Ishikawa (cell line): ENCODE data around the gene MALRD1.

ENCODE experiments used
- CEBPB ChIP-seq: IDR thresholded peaks from 2 replicates; pipeline ENCODE4 v1.6.1; 2012
- CREB1 ChIP-seq: IDR thresholded peaks from 2 replicates; pipeline ENCODE4 v1.6.1; 2012; ENCODE audit warnings: low read depth
- EGR1 ChIP-seq: IDR thresholded peaks from 2 replicates; pipeline ENCODE4 v1.6.1; 2012
- EP300 ChIP-seq: IDR thresholded peaks from 2 replicates; pipeline ENCODE4 v1.6.1; 2012; ENCODE audit warnings: borderline replicate concordance
- FOXM1 ChIP-seq: IDR thresholded peaks from 2 replicates; pipeline ENCODE4 v1.6.1; 2012; ENCODE audit warnings: low read depth, borderline replicate concordance
- MAX ChIP-seq: IDR thresholded peaks from 2 replicates; pipeline ENCODE4 v1.6.1; 2012
- NFIC ChIP-seq: IDR thresholded peaks from 2 replicates; pipeline ENCODE4 v1.6.1; 2012
- RAD21 ChIP-seq: IDR thresholded peaks from 2 replicates; pipeline ENCODE4 v1.6.1; 2012; ENCODE audit warnings: low read depth
- REST ChIP-seq: IDR thresholded peaks from 2 replicates; pipeline ENCODE4 v1.6.1; 2012; ENCODE audit warnings: low read depth, mild to moderate bottlenecking
- TAF1 ChIP-seq: IDR thresholded peaks from 2 replicates; pipeline ENCODE4 v1.6.1; 2012; ENCODE audit warnings: low read depth, mild to moderate bottlenecking
- TCF12 ChIP-seq: IDR thresholded peaks from 2 replicates; pipeline ENCODE4 v1.6.1; 2012; ENCODE audit warnings: low read depth
- TEAD4 ChIP-seq: IDR thresholded peaks from 2 replicates; pipeline ENCODE4 v1.6.1; 2012
- USF1 ChIP-seq: IDR thresholded peaks from 2 replicates; pipeline ENCODE4 v1.6.1; 2012
- YY1 ChIP-seq: IDR thresholded peaks from 2 replicates; pipeline ENCODE4 v1.6.1; 2012; ENCODE audit warnings: low read depth
- ZBTB7A ChIP-seq: IDR thresholded peaks from 2 replicates; pipeline ENCODE4 v1.6.1; 2012; ENCODE audit warnings: low read depth

Gene MALRD1

GRCh38 chr10:19638896-19639233, 590.3 kb downstream of the MALRD1 start:
- TF ChIP-seq RAD21 (no peak), USF1 (no peak), TAF1 (no peak), MAX (no peak), EGR1 (no peak), FOXM1 (no peak), CEBPB (no peak), CREB1 (no peak), EP300 (no peak)

GRCh38 chr10:19640566-19641263, 592.1 kb downstream of the MALRD1 start:
- TF ChIP-seq ZBTB7A = no peak
- TF ChIP-seq YY1 = no peak
- no peak for TF ChIP-seq MAX
- no peak for TF ChIP-seq RAD21
- TF ChIP-seq REST = no peak
- no peak for TF ChIP-seq TAF1
- no peak for TF ChIP-seq FOXM1
- TF ChIP-seq CEBPB = no peak
- TF ChIP-seq TCF12 = no peak
- no peak for TF ChIP-seq EP300
- no peak for TF ChIP-seq TEAD4
- no peak for TF ChIP-seq NFIC
- TF ChIP-seq EGR1 = no peak
- no peak for TF ChIP-seq CREB1
- TF ChIP-seq USF1 = no peak

- no peak for TF ChIP-seq YY1
- TF ChIP-seq EGR1 = no peak
- no peak for TF ChIP-seq CREB1
- TF ChIP-seq CEBPB = 0 out of 2 replicates have a peak, but pooled peaks have one; percentile 22
Observed at GRCh38 chr10:19651549-19651948, 602.9 kb downstream of the MALRD1 start.

- TF ChIP-seq FOXM1 (no peak), CREB1 (no peak), NFIC (no peak)
Observed at GRCh38 chr10:19652750-19653149, 604.1 kb downstream of the MALRD1 start.

- TF ChIP-seq TEAD4 = no peak
- no peak for TF ChIP-seq TCF12
- TF ChIP-seq USF1 = no peak
- no peak for TF ChIP-seq TAF1
- no peak for TF ChIP-seq ZBTB7A
- no peak for TF ChIP-seq CEBPB
- TF ChIP-seq EGR1 = no peak
- no peak for TF ChIP-seq MAX
- no peak for TF ChIP-seq REST
- TF ChIP-seq RAD21 = no peak
- no peak for TF ChIP-seq YY1
- TF ChIP-seq NFIC = no peak
- TF ChIP-seq CREB1 = no peak
Observed at GRCh38 chr10:19653931-19654330, 605.3 kb downstream of the MALRD1 start.

GRCh38 chr10:19654576-19654975, 606.0 kb downstream of the MALRD1 start:
- TF ChIP-seq EGR1 (no peak), MAX (no peak), TCF12 (no peak), CEBPB (no peak), YY1 (no peak), ZBTB7A (no peak), FOXM1 (no peak), RAD21 (no peak), TAF1 (no peak), USF1 (no peak), NFIC (no peak), TEAD4 (no peak), CREB1 (no peak), REST (no peak), EP300 (no peak)
